ENCODE measurements around the gene CYB5A. TPM values are rescaled to one million over a fixed set of nuclear protein-coding genes. Genes with fewer than 3 reads are reported as not detected.

CYB5A gene
- polyA plus RNA-seq, 2 of the 4 experiments (the other 2 are of a cell fraction) = 132 to 267 TPM

DNA sequence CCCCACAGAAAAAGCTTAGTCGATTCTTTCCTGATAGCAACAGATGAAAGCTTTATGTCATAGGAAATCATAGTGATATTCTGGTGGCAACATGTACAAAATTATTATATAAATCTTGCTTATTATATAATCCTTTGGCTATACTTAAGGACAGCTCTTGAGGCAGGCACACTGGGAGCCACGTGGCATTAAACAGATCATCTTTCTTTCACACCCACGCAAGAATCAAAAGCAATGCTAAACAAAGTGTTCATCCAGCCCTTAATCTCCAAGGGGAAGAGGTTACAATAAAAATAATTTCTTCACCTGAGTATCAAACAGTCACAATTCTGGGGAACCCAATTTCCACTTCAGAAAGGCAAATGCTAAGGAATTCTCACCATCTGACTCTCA lies 57.8 kb downstream of the CYB5A start:
- no peak for DNase-seq (ENCODE audit: low read depth in 1 of 2, low spot score in 1 of 2)
- no peaks in the 10 kb centered on the region for H3K9me3 ChIP-seq
- FAIRE-seq = no peak
- ChIA-PET CTCF (no interaction called here), POLR2A (interaction anchor here (1.2 kb wide), 1 partner anchor 262 kb away, joined by 3 read pairs; the partner anchor contains the start of gene CNDP2)
- no peak for TF ChIP-seq RAD21 (conservative IDR thresholded peaks at IDR 0.05 in 1 of 2, IDR thresholded peaks at IDR 0.05 in 1 of 2)
- no peak for TF ChIP-seq CEBPB (IDR thresholded peaks at IDR 0.05)
- no peak for TF ChIP-seq HOXA7 (CRISPR knock-in tag; IDR thresholded peaks at IDR 0.05)
- H3K4me3 ChIP-seq = no peak overlapping the region
- peaks cover 42% of the 10 kb centered on the region for H3K4me1 ChIP-seq
- ATAC-seq = peak in 1 of 2 experiments; percentile 33; a peak in 2 of 6 replicates
- H3K27ac ChIP-seq = peak overlapping the region; percentile 81 to 82
- WGBS (ENCODE audit: missing lambda C conversion rate) = 39% methylated on average over 3 of the region's 3 CpGs
- H3K4me2 ChIP-seq = peak overlapping the region; percentile 50

DNA sequence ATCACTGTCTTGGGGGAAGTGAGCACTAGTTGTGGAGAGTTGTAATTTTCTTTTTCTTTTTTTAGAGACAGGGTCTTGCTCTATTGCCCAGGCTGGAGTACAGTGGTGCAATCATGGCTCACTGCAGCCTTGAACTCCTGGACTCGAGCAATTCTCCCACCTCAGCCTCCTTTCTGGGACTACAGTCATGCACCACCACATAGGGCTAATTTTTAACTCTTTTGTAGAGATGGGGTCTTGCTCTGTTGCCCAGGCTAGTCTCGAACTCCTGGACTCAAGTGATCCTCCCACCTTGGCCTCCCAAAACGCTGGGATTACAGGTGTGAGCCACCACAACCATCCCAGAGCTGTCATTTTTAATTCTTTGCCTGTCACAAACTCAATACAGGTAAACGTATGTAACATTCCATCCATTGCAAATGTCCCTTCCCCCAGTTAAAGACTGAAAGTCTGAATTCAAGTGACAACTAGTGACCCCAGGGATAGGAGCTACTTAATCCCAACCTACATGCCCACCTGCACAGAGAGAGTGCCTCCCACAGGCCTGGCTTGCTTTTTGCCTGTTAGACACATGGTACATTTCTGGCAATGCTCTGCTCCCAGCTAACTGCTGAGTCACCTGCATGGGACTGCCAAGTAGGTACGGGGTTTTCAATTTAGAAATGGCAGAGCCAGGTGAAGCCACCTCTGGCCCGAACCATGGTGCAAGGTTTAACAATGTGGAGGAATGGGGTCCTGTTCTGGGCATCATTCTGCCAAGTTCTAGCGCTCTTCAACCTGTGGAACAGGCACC lies 60.6 kb downstream of the CYB5A start:
- 74% methylated on average over 7 of the region's 7 CpGs for WGBS (ENCODE audit: missing lambda C conversion rate)
- ATAC-seq = no peak
- Histone ChIP-seq H3K4me2 (no peak overlapping the region), H3K27ac (peak overlapping the region; percentile 21 to 81), H3K4me3 (no peak overlapping the region), H3K4me1 (peaks cover 42% of the 10 kb centered on the region), H3K9me3 (no peaks in the 10 kb centered on the region)
- POLR2A ChIA-PET = no interaction called here
- no peak for FAIRE-seq
- no peak for DNase-seq (ENCODE audit: low read depth in 1 of 2, low spot score in 1 of 2)
- CTCF ChIA-PET = no interaction called here
- TF ChIP-seq RFX5 (IDR thresholded peaks at IDR 0.05) (no peak), NFE2L2 (conservative IDR thresholded peaks at IDR 0.05; ENCODE audit: low read length) (0 out of 2 replicates have a peak, but pooled peaks have one; percentile 6)

DNA sequence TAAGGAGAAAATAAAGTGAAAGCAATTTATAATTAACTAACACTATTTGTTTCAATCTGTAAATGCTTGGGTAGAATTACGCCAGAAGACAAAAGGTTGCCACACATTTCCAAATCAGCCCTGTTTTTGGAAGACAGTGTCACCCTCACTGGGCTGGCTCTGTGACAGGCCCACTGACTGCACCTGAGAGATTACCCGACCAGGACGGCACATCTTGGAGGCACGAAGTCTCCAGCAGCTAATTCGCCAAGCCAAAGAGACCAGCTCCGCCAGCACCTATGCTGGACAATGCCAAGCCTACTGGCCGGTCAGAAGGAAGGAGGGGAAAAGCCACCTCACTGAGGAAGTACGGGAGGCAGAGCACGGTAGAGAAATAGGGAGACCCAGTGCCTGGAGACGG lies 61.9 kb downstream of the CYB5A start:
- POLR2A ChIA-PET = no interaction called here
- DNase-seq (ENCODE audit: low read depth in 1 of 2, low spot score in 1 of 2) (no peak), FAIRE-seq (no peak), ATAC-seq (no peak)
- TF ChIP-seq POLR2A (IDR thresholded peaks at IDR 0.05; ENCODE audit: low read length) = no peak
- TF ChIP-seq EHF (CRISPR knock-in tag; IDR thresholded peaks at IDR 0.05) = no peak
- TF ChIP-seq, protein P1, sequence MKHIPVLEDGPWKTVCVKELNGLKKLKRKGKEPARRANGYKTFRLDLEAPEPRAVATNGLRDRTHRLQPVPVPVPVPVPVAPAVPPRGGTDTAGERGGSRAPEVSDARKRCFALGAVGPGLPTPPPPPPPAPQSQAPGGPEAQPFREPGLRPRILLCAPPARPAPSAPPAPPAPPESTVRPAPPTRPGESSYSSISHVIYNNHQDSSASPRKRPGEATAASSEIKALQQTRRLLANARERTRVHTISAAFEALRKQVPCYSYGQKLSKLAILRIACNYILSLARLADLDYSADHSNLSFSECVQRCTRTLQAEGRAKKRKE (CRISPR knock-in tag; IDR thresholded peaks at IDR 0.05; ENCODE audit: low read depth) = no peak
- no peak for TF ChIP-seq HOXA7 (CRISPR knock-in tag; IDR thresholded peaks at IDR 0.05)
- TF ChIP-seq, protein P2, sequence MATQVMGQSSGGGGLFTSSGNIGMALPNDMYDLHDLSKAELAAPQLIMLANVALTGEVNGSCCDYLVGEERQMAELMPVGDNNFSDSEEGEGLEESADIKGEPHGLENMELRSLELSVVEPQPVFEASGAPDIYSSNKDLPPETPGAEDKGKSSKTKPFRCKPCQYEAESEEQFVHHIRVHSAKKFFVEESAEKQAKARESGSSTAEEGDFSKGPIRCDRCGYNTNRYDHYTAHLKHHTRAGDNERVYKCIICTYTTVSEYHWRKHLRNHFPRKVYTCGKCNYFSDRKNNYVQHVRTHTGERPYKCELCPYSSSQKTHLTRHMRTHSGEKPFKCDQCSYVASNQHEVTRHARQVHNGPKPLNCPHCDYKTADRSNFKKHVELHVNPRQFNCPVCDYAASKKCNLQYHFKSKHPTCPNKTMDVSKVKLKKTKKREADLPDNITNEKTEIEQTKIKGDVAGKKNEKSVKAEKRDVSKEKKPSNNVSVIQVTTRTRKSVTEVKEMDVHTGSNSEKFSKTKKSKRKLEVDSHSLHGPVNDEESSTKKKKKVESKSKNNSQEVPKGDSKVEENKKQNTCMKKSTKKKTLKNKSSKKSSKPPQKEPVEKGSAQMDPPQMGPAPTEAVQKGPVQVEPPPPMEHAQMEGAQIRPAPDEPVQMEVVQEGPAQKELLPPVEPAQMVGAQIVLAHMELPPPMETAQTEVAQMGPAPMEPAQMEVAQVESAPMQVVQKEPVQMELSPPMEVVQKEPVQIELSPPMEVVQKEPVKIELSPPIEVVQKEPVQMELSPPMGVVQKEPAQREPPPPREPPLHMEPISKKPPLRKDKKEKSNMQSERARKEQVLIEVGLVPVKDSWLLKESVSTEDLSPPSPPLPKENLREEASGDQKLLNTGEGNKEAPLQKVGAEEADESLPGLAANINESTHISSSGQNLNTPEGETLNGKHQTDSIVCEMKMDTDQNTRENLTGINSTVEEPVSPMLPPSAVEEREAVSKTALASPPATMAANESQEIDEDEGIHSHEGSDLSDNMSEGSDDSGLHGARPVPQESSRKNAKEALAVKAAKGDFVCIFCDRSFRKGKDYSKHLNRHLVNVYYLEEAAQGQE (IDR thresholded peaks at IDR 0.05) = no peak
- no peak for TF ChIP-seq CHD2 (IDR thresholded peaks at IDR 0.05; ENCODE audit: low read length, partially characterized antibody)
- no peak for TF ChIP-seq HOXB5 (CRISPR knock-in tag; IDR thresholded peaks at IDR 0.05)
- TF ChIP-seq, protein P3, sequence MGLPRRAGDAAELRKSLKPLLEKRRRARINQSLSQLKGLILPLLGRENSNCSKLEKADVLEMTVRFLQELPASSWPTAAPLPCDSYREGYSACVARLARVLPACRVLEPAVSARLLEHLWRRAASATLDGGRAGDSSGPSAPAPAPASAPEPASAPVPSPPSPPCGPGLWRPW (IDR thresholded peaks at IDR 0.05) = no peak
- TF ChIP-seq RNF2 (IDR thresholded peaks at IDR 0.05; ENCODE audit: borderline replicate concordance, low read depth) = no peak
- TF ChIP-seq PHF8 (IDR thresholded peaks at IDR 0.05; ENCODE audit: borderline replicate concordance, low read depth) = no peak
- no peak for TF ChIP-seq HOXB13 (CRISPR knock-in tag; IDR thresholded peaks at IDR 0.05; ENCODE audit: low read depth)
- no peak for TF ChIP-seq FOXS1 (CRISPR knock-in tag; IDR thresholded peaks at IDR 0.05)
- no peak for TF ChIP-seq RAD21 (conservative IDR thresholded peaks at IDR 0.05 in 1 of 2, IDR thresholded peaks at IDR 0.05 in 1 of 2)
- no peak for TF ChIP-seq RFX5 (IDR thresholded peaks at IDR 0.05)
- no peak for TF ChIP-seq FOSB (CRISPR knock-in tag; IDR thresholded peaks at IDR 0.05)
- TF ChIP-seq RARB (CRISPR knock-in tag; IDR thresholded peaks at IDR 0.05) = no peak
- no peak for TF ChIP-seq BHLHE40 (IDR thresholded peaks at IDR 0.05; ENCODE audit: low read depth, low read length)
- TF ChIP-seq ZC3H11A (IDR thresholded peaks at IDR 0.05) = no peak
- no peak for TF ChIP-seq ZSCAN20 (CRISPR knock-in tag; IDR thresholded peaks at IDR 0.05)
- WGBS (ENCODE audit: missing lambda C conversion rate) = 97% methylated on average over 10 of the region's 10 CpGs
- peak overlapping the region in 1 of 2 experiments; percentile 40; a peak in 2 of 6 replicates for H3K27ac ChIP-seq
- CTCF ChIA-PET = no interaction called here
- peaks cover 31% of the 10 kb centered on the region for H3K4me1 ChIP-seq
- no peak overlapping the region for H3K4me3 ChIP-seq
- H3K4me2 ChIP-seq = no peak overlapping the region
- H3K9me3 ChIP-seq = no peaks in the 10 kb centered on the region
